ENCODE measurements around the gene MYL10.
"Not testable (repeated sequence)": the region's sequence is repeated elsewhere in the genome, so short reads cannot be mapped to it uniquely, and the experiment has no call there.

Gene MYL10

GRCh38 chr7:101617451-101618206 lies 11.5 kb downstream of the MYL10 start:
- no peak for DNase-seq

GRCh38 chr7:101615446-101615845 lies 13.7 kb downstream of the MYL10 start:
- DNase-seq: no peak

GRCh38 chr7:101614939-101615302 lies 14.2 kb downstream of the MYL10 start:
- DNase-seq: no peak

- no peak for DNase-seq
These were observed 14.8 kb downstream of the MYL10 start for GRCh38 chr7:101614098-101614938.

GRCh38 chr7:101612885-101613515 lies 16.1 kb downstream of the MYL10 start:
- no peak for DNase-seq

- DNase-seq: no peak
These were observed 20.1 kb downstream of the MYL10 start for GRCh38 chr7:101608772-101609713.

- DNase-seq: no peak
These were observed 22.6 kb downstream of the MYL10 start for GRCh38 chr7:101606498-101606923.

- DNase-seq: no peak
These were observed 23.2 kb downstream of the MYL10 start for GRCh38 chr7:101605611-101606497.

GRCh38 chr7:101604934-101605332 lies 24.2 kb downstream of the MYL10 start:
- not testable (repeated sequence) for DNase-seq

GRCh38 chr7:101604331-101604933 lies 24.7 kb downstream of the MYL10 start:
- DNase-seq: no peak

- peak; percentile 69 for DNase-seq
These were observed 26.4 kb downstream of the MYL10 start for GRCh38 chr7:101602484-101603241.

- DNase-seq: no peak
These were observed 27.0 kb downstream of the MYL10 start for GRCh38 chr7:101602082-101602481.

GRCh38 chr7:101599787-101600186 lies 29.3 kb downstream of the MYL10 start:
- no peak for DNase-seq

GRCh38 chr7:101598986-101599771 lies 29.9 kb downstream of the MYL10 start:
- DNase-seq: no peak

- no peak for DNase-seq
These were observed 30.6 kb downstream of the MYL10 start for GRCh38 chr7:101598422-101598985.

- DNase-seq: no peak
These were observed 31.2 kb downstream of the MYL10 start for GRCh38 chr7:101597941-101598340.

- no peak for DNase-seq
These were observed 32.2 kb downstream of the MYL10 start for GRCh38 chr7:101596898-101597297.

- no peak for DNase-seq
These were observed 33.1 kb downstream of the MYL10 start for GRCh38 chr7:101595766-101596537.
